Peyer's patch (tissue), 4 donors: ENCODE results near the gene ELMOD1. TPM values are rescaled to one million over a fixed set of nuclear protein-coding genes. Genes with fewer than 3 reads are reported as not detected.

Source experiments
- DNase-seq, 3 donors: peaks; one replicate each; pipeline ENCODE4 v3.0.0-alpha.2; 2017 to 2019
- H3K27ac ChIP-seq, 4 donors: fragments of 200-600 bp; sonication (generic); one replicate each; pipeline ENCODE4 v1.5.1; 2016 to 2019
- H3K27me3 ChIP-seq, 2 donors: fragments of 200-600 bp; sonication (generic); one replicate each; pipeline ENCODE4 v1.5.1; 2019
- H3K36me3 ChIP-seq, 3 donors: fragments of 200-600 bp; sonication (generic); one replicate each; pipeline ENCODE4 v1.5.1; 2016 to 2019
- H3K4me1 ChIP-seq, 4 donors: fragments of 200-600 bp; sonication (generic); one replicate each; pipeline ENCODE4 v1.5.1; 2016 to 2019
- H3K4me3 ChIP-seq, 4 donors: fragments of 200-600 bp; sonication (generic); 1 replicate in 3 of 4; 2 replicates in 1 of 4; pipeline ENCODE4 v1.5.1; 2016 to 2019; ENCODE audit warnings: mild to moderate bottlenecking in 1 of 4
- H3K9me3 ChIP-seq, 4 donors: fragments of 200-600 bp; sonication (generic); one replicate each; pipeline ENCODE4 v1.5.1; 2016 to 2019; ENCODE audit warnings: mild to moderate bottlenecking in 1 of 4
- POLR2A ChIP-seq, 2 donors: fragments of 450-650 bp; IDR thresholded peaks; one replicate each; pipeline ENCODE4 v1.5.1; 2017; ENCODE audit warnings: antibody characterized with exemption in 2 of 2, mild to moderate bottlenecking in 2 of 2, moderate library complexity in 2 of 2
- total RNA-seq, 4 donors: library from RNA; depleted of rRNA; stranded (reverse); fragments of >200 nt; gene quantifications; one replicate each; pipeline ENCODE4 v1.1.0, GENCODE V29; 2016
- TF ChIP-seq, protein P1 (sequence below), 6 experiments: fragments of 450-650 bp in 4 of 6; fragments of 200-600 bp in 2 of 6; sonication (generic) in 1 of 6; IDR thresholded peaks; one replicate each; pipeline ENCODE4 v1.5.1; 2017 to 2019; ENCODE audit warnings: antibody characterized with exemption in 6 of 6, mild to moderate bottlenecking in 3 of 6, moderate library complexity in 1 of 6

The ELMOD1 gene
- total RNA-seq, 4 donors from 2014 or later, result not detected

DNA sequence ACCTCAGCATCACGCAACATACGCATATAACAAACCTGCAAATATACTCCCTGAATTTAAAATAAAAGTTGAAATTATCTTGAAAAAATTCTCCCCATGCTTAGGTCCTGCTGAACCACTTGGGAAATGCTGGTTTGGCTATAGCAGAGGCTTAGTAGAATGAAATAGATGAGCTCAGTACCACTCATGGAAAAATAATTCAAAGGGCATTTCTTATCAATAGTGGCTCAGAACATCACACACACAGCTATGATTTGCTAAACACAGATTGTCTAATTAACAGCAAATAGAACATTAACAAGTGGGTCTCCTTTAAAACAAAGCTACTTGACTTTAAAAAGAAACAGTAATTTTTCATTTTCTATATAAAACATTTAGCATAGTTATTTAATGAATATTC lies 21.5 kb downstream of the ELMOD1 start:
- H3K9me3 ChIP-seq, result no peaks in the 10 kb centered on the region
- no peak overlapping the region for H3K27ac ChIP-seq
- DNase-seq, result no peak
- H3K4me1 ChIP-seq, result no peaks in the 10 kb centered on the region
- no peak for TF ChIP-seq POLR2A (IDR thresholded peaks at IDR 0.05)
- TF ChIP-seq, protein P1, sequence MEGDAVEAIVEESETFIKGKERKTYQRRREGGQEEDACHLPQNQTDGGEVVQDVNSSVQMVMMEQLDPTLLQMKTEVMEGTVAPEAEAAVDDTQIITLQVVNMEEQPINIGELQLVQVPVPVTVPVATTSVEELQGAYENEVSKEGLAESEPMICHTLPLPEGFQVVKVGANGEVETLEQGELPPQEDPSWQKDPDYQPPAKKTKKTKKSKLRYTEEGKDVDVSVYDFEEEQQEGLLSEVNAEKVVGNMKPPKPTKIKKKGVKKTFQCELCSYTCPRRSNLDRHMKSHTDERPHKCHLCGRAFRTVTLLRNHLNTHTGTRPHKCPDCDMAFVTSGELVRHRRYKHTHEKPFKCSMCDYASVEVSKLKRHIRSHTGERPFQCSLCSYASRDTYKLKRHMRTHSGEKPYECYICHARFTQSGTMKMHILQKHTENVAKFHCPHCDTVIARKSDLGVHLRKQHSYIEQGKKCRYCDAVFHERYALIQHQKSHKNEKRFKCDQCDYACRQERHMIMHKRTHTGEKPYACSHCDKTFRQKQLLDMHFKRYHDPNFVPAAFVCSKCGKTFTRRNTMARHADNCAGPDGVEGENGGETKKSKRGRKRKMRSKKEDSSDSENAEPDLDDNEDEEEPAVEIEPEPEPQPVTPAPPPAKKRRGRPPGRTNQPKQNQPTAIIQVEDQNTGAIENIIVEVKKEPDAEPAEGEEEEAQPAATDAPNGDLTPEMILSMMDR (IDR thresholded peaks at IDR 0.05), result no peak
- H3K27me3 ChIP-seq, result no peaks in the 10 kb centered on the region
- H3K4me3 ChIP-seq, result no peak overlapping the region
- H3K36me3 ChIP-seq, result no peaks in the 10 kb centered on the region

DNA sequence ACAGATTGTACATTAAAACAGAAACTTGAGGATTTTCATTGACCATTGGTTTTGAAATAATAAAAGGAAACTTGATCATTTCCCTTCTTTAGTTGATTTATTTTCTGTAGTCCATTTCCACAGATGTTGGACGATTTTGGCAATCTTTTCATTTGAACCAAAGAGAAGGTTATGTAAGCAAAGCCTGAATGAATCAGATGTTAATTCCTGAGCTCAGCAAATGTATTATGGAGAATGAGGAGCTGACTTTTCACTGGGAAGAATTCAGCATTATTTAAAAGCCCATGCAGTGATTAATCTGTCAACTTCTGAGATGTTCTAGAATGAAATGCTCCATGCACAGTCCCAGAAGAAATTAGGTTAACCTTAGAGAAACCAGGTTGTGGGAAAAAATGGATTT lies 29.0 kb downstream of the ELMOD1 start:
- no peak for TF ChIP-seq POLR2A (IDR thresholded peaks at IDR 0.05)
- TF ChIP-seq, protein P1 (IDR thresholded peaks at IDR 0.05), result no peak
- no peak for DNase-seq
- Histone ChIP-seq H3K27ac (no peak overlapping the region), H3K4me3 (no peak overlapping the region), H3K36me3 (no peaks in the 10 kb centered on the region), H3K27me3 (no peaks in the 10 kb centered on the region), H3K9me3 (no peaks in the 10 kb centered on the region), H3K4me1 (no peaks in the 10 kb centered on the region)

DNA sequence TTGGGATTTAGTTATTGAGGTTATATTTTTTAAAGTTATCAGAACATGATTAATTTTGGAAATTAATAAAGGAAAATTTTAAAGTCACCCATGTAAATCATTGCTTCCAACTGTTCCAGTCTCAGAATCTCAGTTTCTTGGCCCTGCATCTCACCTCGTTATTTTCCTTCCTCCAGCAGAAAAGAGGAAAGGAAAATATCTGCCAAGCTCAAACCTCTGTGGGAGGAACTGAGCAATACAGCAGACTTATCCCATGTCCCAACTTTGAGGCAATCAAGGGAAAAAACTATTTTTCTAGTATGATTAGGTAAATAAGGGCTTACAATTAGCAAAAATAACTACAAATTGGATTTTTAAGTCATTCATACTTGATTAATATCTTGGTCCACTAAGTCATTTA lies 30.1 kb downstream of the ELMOD1 start:
- TF ChIP-seq POLR2A (IDR thresholded peaks at IDR 0.05), result no peak
- TF ChIP-seq, protein P1 (IDR thresholded peaks at IDR 0.05), result no peak
- Histone ChIP-seq H3K27ac (no peak overlapping the region), H3K9me3 (no peaks in the 10 kb centered on the region), H3K27me3 (no peaks in the 10 kb centered on the region), H3K36me3 (no peaks in the 10 kb centered on the region), H3K4me1 (no peaks in the 10 kb centered on the region), H3K4me3 (no peak overlapping the region)
- no peak for DNase-seq

DNA sequence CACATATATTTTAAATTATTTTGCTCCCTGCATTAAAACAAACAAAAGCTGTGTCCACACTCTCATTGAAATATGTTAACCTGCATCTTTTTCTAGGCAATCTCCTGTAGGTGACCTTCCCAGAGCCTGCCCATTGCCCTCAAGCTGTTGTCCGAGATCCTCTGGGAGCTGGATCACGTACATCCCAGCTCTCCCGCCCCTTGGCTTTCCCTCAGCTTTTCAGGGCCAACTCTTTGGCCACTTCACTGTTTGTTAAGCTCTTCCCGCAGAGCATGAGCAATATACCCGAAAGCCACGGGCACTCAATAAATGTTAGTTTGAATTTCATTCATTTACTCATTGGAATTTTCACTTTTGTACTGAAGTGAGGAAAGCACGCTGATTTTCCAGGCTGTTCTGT lies 32.2 kb downstream of the ELMOD1 start:
- Histone ChIP-seq H3K36me3 (no peaks in the 10 kb centered on the region), H3K4me1 (no peaks in the 10 kb centered on the region), H3K27me3 (no peaks in the 10 kb centered on the region), H3K9me3 (no peaks in the 10 kb centered on the region), H3K4me3 (no peak overlapping the region), H3K27ac (no peak overlapping the region)
- TF ChIP-seq, protein P1 (IDR thresholded peaks at IDR 0.05), result no peak
- TF ChIP-seq POLR2A (IDR thresholded peaks at IDR 0.05), result no peak
- DNase-seq, result no peak

DNA sequence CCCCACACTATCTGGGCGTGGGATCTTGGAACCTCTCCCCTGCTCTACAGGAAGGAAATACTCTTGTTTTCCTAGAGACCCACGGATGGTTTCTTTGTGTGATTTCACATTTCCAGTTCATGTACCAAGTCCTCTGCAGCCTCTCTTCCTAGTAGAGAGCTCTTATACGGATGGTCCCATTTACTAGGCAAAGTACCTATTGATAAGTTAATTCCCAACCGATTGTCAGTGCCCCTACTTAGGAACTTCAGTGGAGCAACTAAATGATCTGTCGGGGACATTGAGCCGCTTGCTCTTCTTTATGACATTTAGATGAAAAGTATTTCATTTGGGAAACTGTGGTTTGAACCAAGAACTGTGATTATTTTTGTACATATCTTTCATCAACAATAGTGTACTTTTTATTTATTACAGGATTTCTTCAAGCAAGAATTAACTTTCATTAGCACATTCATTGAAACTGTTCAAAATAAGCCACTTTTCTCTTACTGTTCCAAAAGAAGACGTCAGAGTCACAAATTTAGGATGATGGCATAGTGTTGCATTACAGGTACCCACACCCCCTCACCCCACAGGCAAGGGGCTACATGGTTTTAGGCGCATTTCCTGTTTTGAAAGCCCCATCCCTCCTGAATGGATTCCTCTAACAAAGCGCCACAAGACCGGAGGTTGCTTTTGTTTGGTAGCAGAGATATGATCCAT lies 34.2 kb downstream of the ELMOD1 start:
- Histone ChIP-seq H3K36me3 (no peaks in the 10 kb centered on the region), H3K27ac (no peak overlapping the region), H3K27me3 (no peaks in the 10 kb centered on the region), H3K4me1 (no peaks in the 10 kb centered on the region), H3K9me3 (no peaks in the 10 kb centered on the region), H3K4me3 (no peak overlapping the region)
- DNase-seq, result no peak
- TF ChIP-seq, protein P1 (IDR thresholded peaks at IDR 0.05), result no peak
- TF ChIP-seq POLR2A (IDR thresholded peaks at IDR 0.05), result no peak

DNA sequence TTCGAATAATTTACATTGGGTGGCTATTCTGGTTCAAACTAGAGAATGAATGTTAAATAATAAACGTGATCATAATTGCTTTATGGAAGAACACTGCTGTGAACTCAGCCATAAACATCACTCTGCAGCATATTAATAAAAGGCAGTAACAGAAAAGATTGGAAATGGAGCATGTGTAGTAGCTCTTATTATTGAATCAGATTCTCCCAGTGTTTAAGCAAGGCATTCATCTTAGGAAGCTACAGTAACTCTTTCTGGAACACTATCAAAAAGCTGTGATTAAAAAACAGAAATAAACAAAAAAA lies 34.7 kb downstream of the ELMOD1 start:
- no peak for DNase-seq
- Histone ChIP-seq H3K4me3 (no peak overlapping the region), H3K27me3 (no peaks in the 10 kb centered on the region), H3K27ac (no peak overlapping the region), H3K4me1 (no peaks in the 10 kb centered on the region), H3K36me3 (no peaks in the 10 kb centered on the region), H3K9me3 (no peaks in the 10 kb centered on the region)
- no peak for TF ChIP-seq POLR2A (IDR thresholded peaks at IDR 0.05)
- TF ChIP-seq, protein P1 (IDR thresholded peaks at IDR 0.05), result no peak
